LNCaP clone FGC (cell line): ENCODE data around the gene FAM171A2.
"Not testable (repeated sequence)": the region's sequence is repeated elsewhere in the genome, so short reads cannot be mapped to it uniquely, and the experiment has no call there.

Experiments
- DNase-seq: peaks from one replicate; pipeline ENCODE4 v3.0.0-alpha.2; 2011; ENCODE audit warnings: low read depth
- H3K4me3 ChIP-seq: 2 replicates; pipeline ENCODE4 v1.5.1; 2011; ENCODE audit warnings: mild to moderate bottlenecking, low read depth, low read length, control low read depth
- CTCF ChIP-seq: IDR thresholded peaks from 2 replicates; pipeline ENCODE4 v1.5.1; 2012; ENCODE audit warnings: mild to moderate bottlenecking; ENCODE audit not compliant: control insufficient read depth, insufficient read depth; ENCODE audit errors: extremely low read depth

The FAM171A2 gene

GRCh38 chr17:44397479-44398440 lies 34.1 kb upstream of the FAM171A2 start:
- TF ChIP-seq CTCF, result no peak
- no peak for DNase-seq
- H3K4me3 ChIP-seq, result no peak overlapping the region

DNA sequence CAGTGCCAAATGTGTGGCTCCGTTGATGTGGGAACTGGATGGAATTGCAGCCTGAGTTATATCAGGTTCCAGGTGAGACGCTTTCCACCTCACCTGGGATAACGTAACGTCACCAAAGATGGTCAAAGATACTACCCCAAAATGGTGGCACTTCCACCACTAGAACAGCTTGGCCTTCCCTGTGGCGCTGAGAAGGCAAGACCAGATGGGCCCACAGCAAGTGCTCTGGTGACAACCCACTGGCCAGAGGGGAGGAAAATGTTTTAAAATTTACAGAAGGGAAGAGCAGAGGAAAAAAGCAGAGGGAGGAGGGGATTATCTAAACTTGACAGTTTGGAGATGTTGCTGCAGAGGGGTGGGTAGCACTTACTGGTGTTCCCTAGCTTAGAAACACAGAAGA lies 33.3 kb upstream of the FAM171A2 start:
- no peak for TF ChIP-seq CTCF
- H3K4me3 ChIP-seq, result no peak overlapping the region
- DNase-seq, result no peak

- TF ChIP-seq CTCF, result no peak
- no peak overlapping the region for H3K4me3 ChIP-seq
- DNase-seq, result no peak
These were observed 31.2 kb upstream of the FAM171A2 start for GRCh38 chr17:44394833-44395232.

GRCh38 chr17:44394112-44394511 lies 30.5 kb upstream of the FAM171A2 start:
- not testable (repeated sequence) for H3K4me3 ChIP-seq, DNase-seq

DNA sequence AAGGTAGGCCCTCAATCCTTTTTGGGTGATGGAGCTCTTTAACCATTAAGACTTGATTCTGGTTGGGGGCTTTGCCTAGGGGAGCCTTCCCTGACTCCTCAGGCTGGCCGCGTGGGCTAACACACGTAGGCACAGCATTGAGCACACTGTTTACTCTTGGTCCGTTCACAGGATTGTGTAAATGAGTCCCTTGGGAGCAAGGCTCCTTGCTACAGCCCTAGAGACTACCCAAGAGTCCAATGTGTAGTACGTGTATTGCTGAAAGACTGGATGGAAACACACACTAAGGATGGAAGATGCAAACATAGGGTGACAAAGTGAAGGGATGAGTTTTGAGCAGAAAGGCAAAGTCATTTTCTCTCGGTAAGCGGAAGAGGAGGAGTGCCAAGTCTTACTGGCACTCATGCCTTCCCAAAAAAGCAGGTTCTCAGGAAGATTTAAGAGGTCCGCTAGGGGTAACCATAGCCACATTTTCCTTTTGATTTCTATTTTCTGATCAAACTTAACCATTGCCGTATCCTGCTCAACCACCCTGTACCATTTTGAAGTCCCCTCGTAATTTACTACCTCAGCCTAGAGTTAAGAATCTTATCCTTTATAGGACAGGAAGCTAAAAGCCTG lies 26.7 kb upstream of the FAM171A2 start:
- no peak overlapping the region for H3K4me3 ChIP-seq
- TF ChIP-seq CTCF, result no peak
- DNase-seq, result no peak

DNA sequence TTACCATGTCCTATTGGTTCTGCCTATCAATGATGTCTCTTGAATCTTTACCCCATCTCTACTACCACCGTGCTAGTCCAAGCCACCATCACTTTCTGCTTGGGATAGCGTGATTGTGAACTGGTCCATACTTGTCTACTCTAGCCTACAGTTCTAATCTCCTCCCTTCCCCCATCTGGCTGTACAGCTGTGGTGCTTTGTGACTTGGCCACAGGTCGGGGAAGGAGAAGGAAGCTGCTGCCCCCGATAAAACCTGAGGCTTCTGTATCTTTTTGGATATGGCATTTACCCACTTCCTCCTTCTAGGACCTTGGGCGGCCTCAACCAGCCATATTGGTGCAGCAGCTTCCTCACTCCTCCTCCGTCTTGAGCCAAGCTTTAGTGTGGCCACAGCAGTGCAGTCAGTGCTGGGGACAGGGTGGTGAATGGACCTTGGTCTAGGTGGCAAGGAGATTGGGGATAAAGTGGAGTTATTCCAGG lies 26.1 kb upstream of the FAM171A2 start:
- H3K4me3 ChIP-seq, result no peak overlapping the region
- TF ChIP-seq CTCF, result no peak
- DNase-seq, result no peak

DNA sequence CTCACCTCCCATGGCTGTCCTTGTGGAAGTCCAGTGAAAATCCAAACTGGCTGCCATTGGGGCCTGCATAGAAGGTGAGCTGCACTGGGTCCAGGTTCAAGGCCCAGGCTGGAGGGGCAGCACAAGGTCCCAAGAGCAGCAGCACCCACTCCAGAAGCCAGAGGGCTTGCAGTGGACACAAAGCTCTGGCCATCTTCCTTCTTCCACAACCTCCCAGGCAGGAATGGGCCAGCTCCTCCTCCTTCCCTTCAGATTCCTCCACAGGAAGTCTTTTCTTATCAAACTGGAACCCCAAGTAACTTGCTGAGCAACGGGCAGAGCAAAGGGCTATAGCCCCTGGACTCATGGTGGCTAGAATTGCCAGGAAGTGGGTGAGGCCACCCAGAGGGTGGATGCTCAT lies 25.6 kb upstream of the FAM171A2 start, which contains the start of gene ITGA2B:
Gene ITGA2B (minus strand): TSS at position 369 of the 400 bp plus-strand sequence. CDS start 176 bp downstream, at position 193.
- DNase-seq, result no peak
- no peak for TF ChIP-seq CTCF
- H3K4me3 ChIP-seq, result no peak within 1 kb of the TSS
